Dermis lymphatic vessel endothelial cell (primary cell): ENCODE results near the gene TMEM42. TPM values are rescaled to one million over a fixed set of nuclear protein-coding genes. Genes with fewer than 3 reads are reported as not detected.

Experiments used
- total RNA-seq: library from RNA; depleted of rRNA; stranded (reverse); fragments of >200 nt; gene quantifications from 2 replicates; pipeline ENCODE4 v1.2.1, GENCODE V29; 2014

TMEM42 gene
- 7.5 and 8.5 TPM in 2 replicates for total RNA-seq

DNA sequence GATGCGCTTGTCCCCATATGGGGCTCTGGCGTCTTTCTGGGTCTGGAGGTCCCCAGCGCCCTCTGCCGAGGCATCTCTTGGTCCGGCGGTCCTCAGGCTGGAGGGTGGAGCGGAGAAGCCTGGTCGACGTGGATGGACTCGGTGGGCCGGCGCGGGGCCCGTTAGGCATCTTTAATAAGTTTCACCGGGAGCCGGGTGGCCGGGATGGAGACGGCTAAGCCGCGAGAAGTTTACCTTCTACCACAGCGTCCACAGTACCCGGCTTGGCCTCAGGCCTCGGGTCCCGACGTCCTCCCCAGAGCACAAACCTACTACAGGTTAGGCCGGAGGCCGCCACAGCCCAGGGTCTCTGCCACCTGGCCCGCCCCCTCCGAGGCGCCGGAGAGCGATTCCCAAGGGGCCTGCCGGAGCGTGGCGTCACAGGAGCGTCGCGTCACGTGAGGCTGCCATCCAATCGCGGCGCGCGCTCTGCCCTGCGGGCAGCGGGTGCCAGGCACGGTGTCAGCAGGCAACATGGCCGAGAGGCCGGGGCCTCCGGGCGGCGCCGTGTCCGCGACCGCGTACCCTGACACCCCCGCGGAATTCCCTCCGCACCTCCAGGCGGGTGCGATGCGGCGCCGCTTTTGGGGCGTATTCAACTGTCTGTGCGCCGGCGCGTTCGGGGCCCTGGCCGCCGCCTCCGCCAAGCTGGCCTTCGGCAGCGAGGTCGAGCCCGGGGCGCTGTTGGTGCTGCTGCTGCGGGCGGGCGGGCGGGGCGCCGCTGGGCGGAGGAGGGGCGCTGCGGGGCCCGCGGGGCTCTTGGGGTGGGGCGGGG lies at the start of gene TMEM42:
Gene TMEM42 (plus strand): TSS at position 501 of the 814 bp plus-strand sequence. CDS start 13 bp downstream, at position 514.

DNA sequence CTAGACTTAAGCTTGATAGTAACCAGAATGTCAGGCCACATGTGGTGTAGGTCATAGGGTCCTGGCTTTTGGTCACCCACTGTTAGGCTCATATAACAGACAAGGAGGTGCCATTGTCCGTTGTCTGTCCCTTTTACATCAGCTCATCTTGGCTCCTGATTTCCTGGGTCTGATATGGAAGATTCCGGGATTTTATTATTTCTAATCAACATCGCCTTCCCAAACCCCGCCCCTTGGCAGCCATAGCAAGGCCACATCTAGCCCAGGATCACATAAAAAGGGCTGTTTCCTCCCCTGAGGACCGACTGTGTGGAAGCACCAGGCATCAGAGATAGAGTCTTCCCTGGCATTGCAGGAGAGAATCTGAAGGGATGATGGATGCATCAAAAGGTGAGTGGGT lies 12.6 kb downstream of the TMEM42 start, which contains the start of gene TGM4:
Gene TGM4 (plus strand): TSS at position 301 of the 400 bp plus-strand sequence. CDS start 71 bp downstream, at position 372.

Other genes starting within 250 kb of the TMEM42 start
- 6.6 and 11.1 TPM in 2 replicates for gene ZNF197, start 236.9 kb upstream of the TMEM42 start, total RNA-seq
- gene ZNF35, start 213.2 kb upstream of the TMEM42 start, total RNA-seq = 14.3 and 18.0 TPM in 2 replicates
- 2.2 and 4.2 TPM in 2 replicates for gene ZNF502, start 149.3 kb upstream of the TMEM42 start, total RNA-seq
- gene ZNF501, start 132.3 kb upstream of the TMEM42 start, total RNA-seq = 4.2 and 6.7 TPM in 2 replicates
- gene KIAA1143, start 100.3 kb upstream of the TMEM42 start, total RNA-seq = 19.4 and 24.6 TPM in 2 replicates
- gene KIF15, start 100.1 kb upstream of the TMEM42 start, total RNA-seq = 1.8 and 2.2 TPM in 2 replicates
- gene TGM4, start 12.7 kb downstream of the TMEM42 start, total RNA-seq = under 0.01 TPM in 1 of 2 replicates, not detected in the other
- 62.0 and 74.7 TPM in 2 replicates for gene ZDHHC3, start 114.3 kb downstream of the TMEM42 start, total RNA-seq
- 35.4 and 51.0 TPM in 2 replicates for gene EXOSC7, start 114.3 kb downstream of the TMEM42 start, total RNA-seq
- gene CLEC3B, start 164.4 kb downstream of the TMEM42 start, total RNA-seq = 0.43 and 0.65 TPM in 2 replicates